T-cell (primary cell): ENCODE data around the gene CER1. TPM values are rescaled to one million over a fixed set of nuclear protein-coding genes. Genes with fewer than 3 reads are reported as not detected.

Experiments used
- ATAC-seq, 4 experiments: fragments of 200-7000 bp in 3 of 4; fragments of 150-1000 bp in 1 of 4; cut with Tn5 transposase; replicated peaks in 1 of 4; 1 replicate in 3 of 4; 2 replicates in 1 of 4; pipeline ENCODE4 v1.10.0; 2021; ENCODE audit warnings: moderate library complexity in 3 of 4, mild to moderate bottlenecking in 2 of 4, moderate number of reproducible peaks in 1 of 4
- CTCF ChIA-PET, 2 donors: fragments of 300-600 bp; sonication (Branson Sonifier 250); formaldehyde crosslinking; loops; one replicate each; lab custom pipeline; 2022; ENCODE audit warnings: antibody characterized with exemption in 2 of 2; lab: Charles Lee
- POLR2A ChIA-PET, 2 donors: fragments of 300-600 bp; sonication (Branson Sonifier 250); formaldehyde crosslinking; loops; one replicate each; lab custom pipeline; 2022; ENCODE audit warnings: antibody characterized with exemption in 2 of 2; lab: Charles Lee
- DNase-seq, 35 experiments: peaks; one replicate each; pipeline versions ENCODE4 v3.0.0 to v3.0.0-alpha.2; 2013 to 2023
- H3K27ac ChIP-seq: one replicate; pipeline ENCODE4 v1.5.1; 2013; ENCODE audit warnings: low read length
- H3K27me3 ChIP-seq, 2 experiments: replicated peaks in 1 of 2; 1 replicate in 1 of 2; 2 replicates in 1 of 2; pipeline versions ENCODE4 v1.6.1 to v1.7.0; 2013; ENCODE audit warnings: low read length in 1 of 2, mixed read lengths in 1 of 2; ENCODE audit not compliant: control insufficient read depth in 2 of 2, insufficient read depth in 2 of 2; ENCODE audit errors: extremely low read depth in 1 of 2
- H3K36me3 ChIP-seq, 2 donors: 1 replicate in 1 of 2; 2 replicates in 1 of 2; pipeline versions ENCODE4 v1.6.1 to v1.7.0; 2013; ENCODE audit warnings: low read length in 1 of 2; ENCODE audit not compliant: control insufficient read depth in 2 of 2, insufficient read depth in 1 of 2; ENCODE audit errors: extremely low read depth in 1 of 2
- H3K4me1 ChIP-seq, 2 experiments: 1 replicate in 1 of 2; 2 replicates in 1 of 2; pipeline versions ENCODE4 v1.6.1 to v1.7.0; 2013; ENCODE audit warnings: low read length in 2 of 2, mixed read lengths in 1 of 2; ENCODE audit not compliant: insufficient read depth in 2 of 2, control insufficient read depth in 1 of 2; ENCODE audit errors: extremely low read depth in 1 of 2
- H3K4me3 ChIP-seq, 2 donors: 1 replicate in 1 of 2; 2 replicates in 1 of 2; pipeline versions ENCODE4 v1.5.1 to v1.7.0; 2013; ENCODE audit warnings: mild to moderate bottlenecking in 2 of 2, low read length in 1 of 2, moderate library complexity in 1 of 2; ENCODE audit not compliant: control insufficient read depth in 1 of 2; ENCODE audit errors: extremely low read depth in 1 of 2
- H3K9me3 ChIP-seq: 2 replicates; pipeline ENCODE4 v1.7.0; 2013
- H3K27ac Mint-ChIP-seq, 2 donors: one replicate each; pipeline ENCODE4 v1.8.0; 2020 to 2021; ENCODE audit warnings: mild to moderate bottlenecking in 2 of 2, mixed read lengths in 2 of 2
- H3K27me3 Mint-ChIP-seq, 2 donors: one replicate each; pipeline ENCODE4 v1.8.0; 2021 to 2022; ENCODE audit warnings: mixed read lengths in 2 of 2
- H3K36me3 Mint-ChIP-seq: one replicate; pipeline ENCODE4 v1.8.0; 2021; ENCODE audit warnings: mixed read lengths
- H3K4me1 Mint-ChIP-seq, 3 donors: one replicate each; pipeline ENCODE4 v1.8.0; 2020 to 2022; ENCODE audit warnings: mixed read lengths in 3 of 3, mild to moderate bottlenecking in 1 of 3
- H3K4me3 Mint-ChIP-seq, 3 donors: one replicate each; pipeline ENCODE4 v1.8.0; 2020 to 2022; ENCODE audit warnings: mild to moderate bottlenecking in 3 of 3, mixed read lengths in 3 of 3, moderate library complexity in 3 of 3
- H3K9me3 Mint-ChIP-seq, 3 donors: one replicate each; pipeline ENCODE4 v1.8.0; 2020 to 2022; ENCODE audit warnings: mixed read lengths in 3 of 3
- WGBS: methylation state at CpG from one replicate; pipeline ENCODE4 v1.1.5; 2013; ENCODE audit warnings: missing lambda C conversion rate; ENCODE audit not compliant: insufficient coverage; 5-methylcytosine and 5-hydroxymethylcytosine counted together
- total RNA-seq, 35 experiments: library from RNA in 6 of 35; stranded (reverse) in 6 of 35; fragments of 120-200 nt in 1 of 35; gene quantifications; one replicate each; pipeline versions ENCODE4 v1.2.1 to v1.2.4 and lab custom pipeline; 2013 to 2026

CER1 gene
- total RNA-seq, 5 donors from 2014 or later (not counting 1 experiment from before 2014, with no cell fraction given): not detected

DNA sequence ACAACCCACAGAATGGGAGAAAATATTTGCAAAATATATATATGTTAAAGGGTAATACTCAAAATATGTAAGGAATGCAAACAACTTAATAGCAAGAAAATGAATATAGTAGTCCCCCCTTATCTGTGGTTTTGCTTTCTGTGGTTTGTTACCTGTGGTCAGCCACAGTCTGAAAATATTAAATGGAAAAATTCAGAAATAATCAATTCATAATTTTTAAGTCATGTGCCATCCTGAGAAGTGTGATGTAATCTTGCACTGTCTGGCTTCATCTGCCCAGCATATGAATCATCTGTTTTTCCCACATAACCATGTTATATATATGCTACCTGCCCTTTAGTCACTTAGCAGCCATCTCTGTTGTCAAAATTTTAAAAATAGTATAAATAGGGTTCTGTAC is 11.7 kb downstream of the CER1 start:
- peaks cover 8 to 31% (median 26%) of the 10 kb centered on the region in 3 donors for H3K9me3 Mint-ChIP-seq
- no peaks in the 10 kb centered on the region for H3K27me3 ChIP-seq
- DNase-seq: no peak
- no peaks in the 10 kb centered on the region for H3K36me3 Mint-ChIP-seq
- H3K27ac ChIP-seq: no peak overlapping the region
- H3K4me1 Mint-ChIP-seq: no peaks in the 10 kb centered on the region
- peaks cover 20 to 58% of the 10 kb centered on the region in 2 donors for H3K27me3 Mint-ChIP-seq
- H3K4me3 ChIP-seq: no peak overlapping the region
- no peak overlapping the region for H3K4me3 Mint-ChIP-seq
- H3K9me3 ChIP-seq: peaks cover 3% of the 10 kb centered on the region
- CTCF ChIA-PET: interaction anchor here in 1 of 2 donors (0.6 kb wide), 1 partner anchor 176 kb away, joined by 6 read pairs; no protein-coding TSS in a partner anchor
- no peak overlapping the region for H3K27ac Mint-ChIP-seq
- no peaks in the 10 kb centered on the region for H3K4me1 ChIP-seq
- H3K36me3 ChIP-seq: no peaks in the 10 kb centered on the region
- ATAC-seq: no peak
- POLR2A ChIA-PET: no interaction called here

DNA sequence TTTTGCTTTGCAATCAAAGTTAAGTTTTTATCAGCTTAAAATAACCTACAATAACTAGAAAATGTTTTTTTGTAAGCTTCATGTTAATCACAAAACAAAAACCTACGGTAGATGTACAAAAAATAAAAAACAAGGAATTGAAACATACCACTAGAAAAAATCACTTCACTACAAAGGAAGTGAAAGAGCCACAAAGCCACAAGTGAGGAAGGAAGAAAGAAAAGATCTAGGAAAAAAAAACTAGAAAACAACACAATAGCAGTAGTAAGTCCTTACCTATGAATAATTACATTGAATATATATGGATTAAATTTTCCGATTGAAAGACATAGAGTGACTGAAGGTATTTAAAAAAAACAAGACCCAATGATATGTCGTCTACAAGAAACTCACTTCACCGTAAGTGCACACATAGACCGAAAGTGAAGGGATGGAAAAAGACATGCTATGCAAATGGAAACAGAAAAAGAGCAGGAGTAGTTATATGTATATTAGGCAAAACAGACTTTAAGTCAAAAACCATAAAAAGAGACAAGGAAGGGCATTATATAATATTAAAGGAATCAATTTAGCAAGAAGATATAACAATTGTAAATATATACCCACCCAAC is 15.9 kb downstream of the CER1 start:
- CTCF ChIA-PET: no interaction called here
- Histone ChIP-seq H3K9me3 (peaks cover 3% of the 10 kb centered on the region), H3K36me3 (no peaks in the 10 kb centered on the region), H3K4me3 (no peak overlapping the region), H3K27me3 (peaks cover 0 to 11% of the 10 kb centered on the region in 2 experiments), H3K27ac (no peak overlapping the region), H3K4me1 (no peaks in the 10 kb centered on the region)
- Mint-ChIP-seq H3K36me3 (no peaks in the 10 kb centered on the region), H3K9me3 (peaks cover 13 to 42% (median 40%) of the 10 kb centered on the region in 3 donors), H3K4me1 (no peaks in the 10 kb centered on the region), H3K27ac (no peak overlapping the region), H3K4me3 (no peak overlapping the region), H3K27me3 (peaks cover 19 to 53% of the 10 kb centered on the region in 2 donors)
- DNase-seq: no peak
- WGBS: no CpG with 5 or more reads among the region's 5 CpGs
- ATAC-seq: no peak
- POLR2A ChIA-PET: no interaction called here

DNA sequence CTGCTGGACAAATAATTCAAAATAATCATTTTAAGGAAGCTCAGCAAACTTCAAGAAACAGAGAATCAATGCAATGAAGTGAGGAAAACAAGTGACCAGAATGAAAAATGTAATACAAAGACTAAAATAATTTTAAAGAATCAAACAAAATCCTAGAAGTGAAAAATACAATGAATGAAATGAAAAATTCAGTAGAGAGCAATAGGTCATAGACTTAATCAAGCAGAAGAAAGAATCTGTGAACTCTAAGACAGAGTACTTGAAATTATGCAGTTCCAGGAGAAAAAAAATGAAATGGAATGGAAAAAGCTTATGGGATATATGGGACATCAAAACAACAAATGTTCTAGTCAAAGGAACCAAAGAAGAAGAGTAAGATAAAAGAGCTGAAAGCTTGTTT is 17.5 kb downstream of the CER1 start:
- Histone ChIP-seq H3K27me3 (peaks cover 0 to 11% of the 10 kb centered on the region in 2 experiments), H3K27ac (no peak overlapping the region), H3K9me3 (peaks cover 3% of the 10 kb centered on the region), H3K4me1 (no peaks in the 10 kb centered on the region), H3K4me3 (no peak overlapping the region), H3K36me3 (no peaks in the 10 kb centered on the region)
- CTCF ChIA-PET: interaction anchor here in 1 of 2 donors (0.6 to 0.8 kb wide), 2 partner anchors 17 to 1060 kb away, joined by 3 read pairs; no protein-coding TSS in a partner anchor
- Mint-ChIP-seq H3K4me3 (no peak overlapping the region), H3K27ac (no peak overlapping the region), H3K36me3 (no peaks in the 10 kb centered on the region), H3K9me3 (peaks cover 13 to 40% (median 40%) of the 10 kb centered on the region in 3 donors), H3K4me1 (no peaks in the 10 kb centered on the region), H3K27me3 (peaks cover 15 to 46% of the 10 kb centered on the region in 2 donors)
- no peak for DNase-seq
- no peak for ATAC-seq
- POLR2A ChIA-PET: no interaction called here

DNA sequence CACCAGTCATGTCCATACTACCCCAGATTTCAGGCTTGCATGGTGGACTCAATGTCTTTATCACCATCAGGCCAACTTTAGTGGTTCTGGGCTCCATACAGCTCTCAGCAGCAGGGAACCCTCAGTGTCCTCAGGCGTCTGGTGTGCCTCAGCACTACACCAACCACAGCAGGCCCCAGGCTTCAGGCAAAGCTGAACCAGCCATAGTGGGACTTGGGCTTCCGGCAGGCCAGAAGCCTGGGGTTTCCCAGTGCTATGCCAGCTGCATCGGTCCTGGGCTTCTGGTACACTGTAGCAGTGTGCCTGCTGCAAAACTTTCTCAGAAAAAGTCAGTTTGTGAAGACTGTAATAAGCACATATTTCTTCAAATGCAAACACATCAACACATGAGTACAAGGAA is 18.3 kb downstream of the CER1 start:
- DNase-seq (no peak), ATAC-seq (no peak)
- Histone ChIP-seq H3K4me1 (no peaks in the 10 kb centered on the region), H3K27ac (no peak overlapping the region), H3K4me3 (no peak overlapping the region), H3K36me3 (no peaks in the 10 kb centered on the region), H3K9me3 (peaks cover 3% of the 10 kb centered on the region), H3K27me3 (peaks cover 0 to 11% of the 10 kb centered on the region in 2 experiments)
- H3K4me1 Mint-ChIP-seq: no peaks in the 10 kb centered on the region
- 100% methylated on average over 1 of the region's 3 CpGs for WGBS
- H3K4me3 Mint-ChIP-seq: no peak overlapping the region
- peaks cover 11 to 41% of the 10 kb centered on the region in 2 donors for H3K27me3 Mint-ChIP-seq
- H3K27ac Mint-ChIP-seq: no peak overlapping the region
- peaks cover 13 to 38% (median 35%) of the 10 kb centered on the region in 3 donors for H3K9me3 Mint-ChIP-seq
- CTCF ChIA-PET: no interaction called here
- no peaks in the 10 kb centered on the region for H3K36me3 Mint-ChIP-seq
- POLR2A ChIA-PET: no interaction called here

DNA sequence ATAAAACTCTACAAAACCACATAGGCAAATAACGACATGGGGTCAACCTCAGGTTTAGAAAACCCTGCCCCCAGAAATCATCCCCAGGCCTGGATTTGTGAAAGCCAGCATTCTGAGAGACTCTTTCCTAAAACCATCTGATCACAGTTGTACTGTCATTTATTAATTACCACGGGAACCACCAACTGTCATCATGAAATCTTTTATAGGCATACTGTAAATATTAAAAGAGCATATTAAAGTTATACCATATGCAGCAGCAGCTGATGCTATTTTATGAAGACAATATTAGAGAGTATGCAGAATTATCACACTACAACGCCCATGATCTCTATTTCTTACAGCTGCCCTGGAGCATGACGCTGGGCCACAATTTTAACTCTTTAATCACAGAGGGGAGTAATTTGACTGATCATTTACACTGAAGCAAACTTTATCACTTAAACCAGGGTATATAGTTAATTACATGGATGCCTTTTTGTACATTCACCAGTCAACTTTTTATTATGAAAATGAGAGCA is 20.3 kb downstream of the CER1 start:
- H3K9me3 Mint-ChIP-seq: peaks cover 13 to 26% (median 21%) of the 10 kb centered on the region in 3 donors
- H3K4me1 ChIP-seq: no peaks in the 10 kb centered on the region
- H3K9me3 ChIP-seq: peaks cover 2% of the 10 kb centered on the region
- CTCF ChIA-PET: no interaction called here
- H3K27ac Mint-ChIP-seq: no peak overlapping the region
- WGBS: 80% methylated on average over 1 of the region's 4 CpGs
- H3K27ac ChIP-seq: no peak overlapping the region
- POLR2A ChIA-PET: no interaction called here
- no peaks in the 10 kb centered on the region for H3K4me1 Mint-ChIP-seq
- H3K36me3 Mint-ChIP-seq: no peaks in the 10 kb centered on the region
- DNase-seq: no peak
- H3K36me3 ChIP-seq: no peaks in the 10 kb centered on the region
- ATAC-seq: no peak
- no peak overlapping the region for H3K4me3 ChIP-seq
- H3K27me3 ChIP-seq: peaks cover 0 to 11% of the 10 kb centered on the region in 2 experiments
- H3K27me3 Mint-ChIP-seq: peaks cover 6 to 23% of the 10 kb centered on the region in 2 donors
- no peak overlapping the region for H3K4me3 Mint-ChIP-seq

DNA sequence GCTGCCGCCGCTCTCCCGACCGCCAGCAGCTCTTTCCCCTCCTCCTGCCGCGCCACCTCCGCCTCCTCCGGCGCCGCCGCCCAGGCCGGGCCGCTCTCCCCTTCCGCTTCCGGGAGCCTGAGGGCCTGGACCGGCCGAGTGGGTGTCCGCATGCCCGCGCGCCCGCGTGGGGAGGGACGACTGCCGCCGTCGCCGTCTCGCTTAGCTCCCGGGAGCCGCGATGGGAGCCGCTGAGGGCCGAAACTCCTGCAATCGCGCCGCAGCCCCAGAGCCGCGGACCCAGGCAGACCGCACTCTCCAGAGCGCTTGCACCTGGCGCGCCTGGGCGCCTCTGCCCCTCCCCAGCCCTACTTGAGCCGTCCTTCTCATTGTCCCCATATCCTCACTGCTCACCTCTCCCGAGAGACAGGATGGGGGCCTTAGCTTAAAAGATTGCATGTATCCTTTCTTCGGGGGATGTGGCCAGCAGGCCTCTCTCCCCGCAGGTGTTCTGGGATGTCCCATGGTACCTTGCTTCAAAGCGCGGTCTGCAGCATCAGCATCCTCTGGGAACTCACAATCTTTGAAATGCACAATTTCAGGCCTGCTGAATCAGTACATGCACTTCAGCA is 29.2 kb downstream of the CER1 start, which contains the start of gene ZDHHC21:
Gene ZDHHC21, minus strand, starts transcription at position 182 of the 611 bp plus-strand sequence. CDS start 19,092 bp downstream, outside the sequence.
- peaks cover 14% of the 10 kb centered on the region for H3K36me3 Mint-ChIP-seq
- peaks cover 0 to 2% of the 10 kb centered on the region in 2 donors for H3K27me3 Mint-ChIP-seq
- ChIA-PET CTCF (interaction anchor here in 1 of 2 donors (0.9 kb wide), 1 partner anchor 518 kb away, joined by 3 read pairs; no protein-coding TSS in a partner anchor), POLR2A (no interaction called here)
- Histone ChIP-seq H3K27ac (peak within 1 kb of the TSS; percentile 24), H3K36me3 (no peaks in the 10 kb centered on the region), H3K27me3 (no peaks in the 10 kb centered on the region), H3K4me1 (peaks cover 0 to 9% of the 10 kb centered on the region in 2 experiments), H3K4me3 (peak within 1 kb of the TSS; percentile 60 to 79), H3K9me3 (no peaks in the 10 kb centered on the region)
- peak; percentile 76 to 88 (median 80) for ATAC-seq
- peaks cover 32 to 39% (median 33%) of the 10 kb centered on the region in 3 donors for H3K4me1 Mint-ChIP-seq
- H3K9me3 Mint-ChIP-seq: no peaks in the 10 kb centered on the region
- WGBS: 5% methylated on average over 43 of the region's 50 CpGs
- DNase-seq: peak in 32 of 35 experiments; percentile 10 to 57 (median 32)
- peak within 1 kb of the TSS; percentile 88 to 97 (median 94) for H3K4me3 Mint-ChIP-seq
- peak within 1 kb of the TSS; percentile 74 to 88 for H3K27ac Mint-ChIP-seq
